HEK293T (cell line): ENCODE results near the gene OR1F1.

Experiments
- ARNT ChIP-seq: fragments of 450-650 bp; IDR thresholded peaks from 2 replicates; pipeline ENCODE4 v1.6.1; 2017; ENCODE audit warnings: mild to moderate bottlenecking
- BHLHE40 ChIP-seq: fragments of 450-650 bp; IDR thresholded peaks from 2 replicates; pipeline ENCODE4 v1.6.1; 2016; ENCODE audit warnings: mild to moderate bottlenecking, moderate library complexity, borderline replicate concordance
- ELF4 ChIP-seq: fragments of 450-650 bp; IDR thresholded peaks from 2 replicates; pipeline ENCODE4 v1.6.1; 2017; ENCODE audit warnings: antibody characterized with exemption
- FOXA1 ChIP-seq: fragments of 450-650 bp; IDR thresholded peaks from 2 replicates; pipeline ENCODE4 v1.6.1; 2016; ENCODE audit warnings: mild to moderate bottlenecking
- FOXM1 ChIP-seq: fragments of 450-650 bp; IDR thresholded peaks from 2 replicates; pipeline ENCODE4 v1.6.1; 2017; ENCODE audit warnings: mild to moderate bottlenecking, borderline replicate concordance
- HDGF ChIP-seq: fragments of 450-650 bp; IDR thresholded peaks from 2 replicates; pipeline ENCODE4 v1.6.1; 2017; ENCODE audit warnings: antibody characterized with exemption, borderline replicate concordance
- LEF1 ChIP-seq: fragments of 450-650 bp; IDR thresholded peaks from 2 replicates; pipeline ENCODE4 v1.6.1; 2017; ENCODE audit warnings: mild to moderate bottlenecking, borderline replicate concordance
- NFRKB ChIP-seq: fragments of 450-650 bp; IDR thresholded peaks from 2 replicates; pipeline ENCODE4 v1.6.1; 2016; ENCODE audit warnings: mild to moderate bottlenecking, moderate library complexity
- SP1 ChIP-seq: fragments of 450-650 bp; IDR thresholded peaks from 2 replicates; pipeline ENCODE4 v1.6.1; 2017
- TARDBP ChIP-seq: fragments of 450-650 bp; IDR thresholded peaks from 2 replicates; pipeline ENCODE4 v1.6.1; 2016
- ZNF384 ChIP-seq: fragments of 450-650 bp; IDR thresholded peaks from 2 replicates; pipeline ENCODE4 v1.6.1; 2016

DNA sequence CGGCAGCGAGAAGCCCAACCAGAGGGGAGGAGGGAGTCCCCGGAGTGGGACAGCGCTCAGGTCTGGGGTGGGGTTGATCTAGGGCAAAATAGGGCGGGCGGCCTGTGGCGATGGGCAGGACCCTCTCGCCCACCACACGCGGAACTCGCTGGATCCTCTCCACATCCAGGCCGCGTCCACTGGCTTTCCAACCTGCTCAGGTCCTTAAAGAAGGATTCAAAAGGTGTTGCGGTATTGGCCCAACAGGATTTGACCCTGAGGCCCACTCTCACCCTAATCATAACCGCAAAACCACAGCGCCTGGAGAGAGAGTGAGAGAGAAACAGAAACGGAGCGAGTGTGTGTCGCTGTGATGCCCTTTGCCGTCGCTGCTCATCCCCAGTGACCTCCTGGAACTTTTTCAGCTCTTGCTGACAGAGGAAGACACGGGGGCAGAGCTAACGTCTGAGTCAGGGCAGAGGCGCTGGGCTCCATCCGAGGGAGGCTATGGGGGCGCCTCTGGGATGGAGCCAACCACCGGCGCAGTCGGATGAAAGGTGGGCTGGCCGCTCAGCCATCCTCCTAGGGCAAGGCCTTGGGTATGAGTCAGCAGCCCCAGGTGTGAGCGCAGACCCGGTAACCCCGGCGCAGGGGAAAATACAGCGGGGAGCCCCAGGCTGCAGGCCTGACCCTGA, 16.7 kb upstream of the OR1F1 start:
- no peak for TF ChIP-seq BHLHE40
- no peak for TF ChIP-seq FOXA1
- TF ChIP-seq SP1 = no peak
- TF ChIP-seq FOXM1 = no peak
- no peak for TF ChIP-seq ELF4
- no peak for TF ChIP-seq HDGF
- no peak for TF ChIP-seq TARDBP
- no peak for TF ChIP-seq NFRKB
- no peak for TF ChIP-seq ZNF384
- no peak for TF ChIP-seq ARNT
- TF ChIP-seq LEF1 = no peak
